ENCODE data around the gene PRDM16.

Gene PRDM16

DNA sequence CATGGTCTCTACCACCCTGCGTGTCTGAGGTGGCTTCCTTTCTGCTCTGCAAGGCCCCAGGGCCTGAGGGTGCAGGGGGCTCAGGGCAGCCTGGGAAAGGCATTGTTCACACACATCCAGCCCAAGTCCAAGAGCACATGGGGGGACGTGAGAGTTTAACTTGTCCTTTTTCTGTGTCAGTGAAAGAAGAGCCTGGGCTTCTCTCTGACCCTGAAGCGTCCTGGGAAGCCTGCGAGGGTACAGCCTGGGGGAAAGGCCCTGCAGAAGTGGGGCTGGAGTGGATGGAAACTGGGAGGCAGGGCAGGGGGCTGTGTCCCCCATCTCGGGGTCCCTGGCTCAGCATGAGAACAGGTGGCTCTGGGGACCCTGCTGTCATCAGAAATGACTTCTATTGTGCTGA, 181.6 kb downstream of the PRDM16 start:
- no peak for DNase-seq

DNA sequence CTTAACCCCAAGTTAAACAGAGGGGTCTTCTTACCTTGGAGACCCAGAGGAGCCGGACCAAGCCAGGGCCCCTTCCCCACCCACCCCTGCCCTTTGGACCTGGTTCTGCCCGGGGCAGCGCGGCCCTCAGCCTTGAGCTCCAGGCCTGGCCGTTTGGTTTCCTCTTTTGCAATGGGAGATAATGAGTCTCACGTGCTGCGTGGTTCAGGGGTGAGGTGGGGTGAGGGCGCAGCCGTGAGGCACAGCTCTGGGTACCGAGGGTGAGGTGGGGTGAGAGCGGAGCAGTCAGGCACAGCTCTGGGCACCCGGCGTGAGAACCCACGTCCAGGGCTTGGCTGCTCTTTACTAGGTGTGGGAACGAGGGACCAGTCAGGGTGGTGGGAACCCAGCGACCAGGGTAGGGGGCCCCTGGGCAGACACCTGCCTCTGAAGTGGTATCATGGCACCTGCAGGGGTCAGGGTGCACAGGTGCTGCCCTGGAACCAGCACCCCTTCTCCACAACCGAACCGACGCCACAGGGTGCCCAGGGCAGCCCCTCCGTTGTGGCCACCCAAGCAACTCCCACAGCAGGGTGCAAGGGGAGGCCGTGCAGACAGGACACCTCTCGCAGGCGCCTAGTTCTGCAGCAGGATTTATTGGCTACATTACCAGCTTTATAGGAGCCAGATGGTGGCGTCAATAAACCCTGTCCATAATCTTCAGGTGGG, 182.2 kb downstream of the PRDM16 start:
- no peak for DNase-seq

DNA sequence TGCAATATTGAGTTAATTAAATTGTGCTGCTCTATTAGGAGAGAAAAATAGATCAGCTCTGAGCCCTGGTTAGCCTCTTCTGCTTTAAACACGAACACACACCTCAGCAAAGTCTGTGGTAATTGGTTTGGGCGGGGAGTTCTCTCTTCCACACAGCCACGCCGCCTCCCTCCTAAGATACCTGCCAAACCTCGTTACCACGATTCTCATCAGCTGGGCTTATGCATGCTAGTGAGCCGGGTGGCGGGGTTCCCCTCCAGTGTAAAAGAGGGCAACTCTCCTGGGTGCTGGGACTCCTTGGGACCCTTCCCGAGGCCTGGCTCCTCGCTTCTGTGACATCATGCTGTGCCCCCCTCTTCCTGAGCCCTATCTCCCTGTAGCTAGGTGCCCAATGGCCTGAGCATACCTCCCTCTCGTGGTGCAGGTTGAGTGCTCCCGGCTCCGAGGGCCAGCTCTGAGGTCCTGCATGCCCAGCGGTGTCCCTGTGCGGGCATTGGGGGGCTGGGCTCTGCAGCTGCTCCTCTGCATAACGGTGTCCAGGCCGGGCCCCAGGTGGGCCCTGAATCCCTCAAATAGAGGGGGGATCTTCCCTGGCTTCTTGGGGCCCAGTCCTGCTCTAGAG, 182.9 kb downstream of the PRDM16 start:
- DNase-seq = peak; percentile 59

DNA sequence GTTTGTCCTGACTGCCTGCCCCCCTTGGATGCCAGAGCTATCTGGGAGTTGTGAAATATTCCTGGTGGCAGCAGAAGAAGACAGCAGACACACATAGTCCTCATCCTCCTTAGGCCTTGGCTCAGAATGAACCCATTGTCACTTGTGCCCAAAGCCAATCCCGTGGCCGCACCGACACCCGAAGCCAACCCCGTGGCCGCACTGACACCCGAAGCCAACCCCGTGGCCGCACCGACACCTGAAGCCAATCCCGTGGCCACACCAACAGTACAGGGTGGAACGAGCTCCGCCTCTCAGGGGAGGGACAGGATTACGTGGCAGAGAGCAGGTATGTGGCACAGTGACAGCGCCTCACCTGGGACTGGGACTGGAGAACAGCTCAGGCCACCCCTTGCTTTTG, 186.7 kb downstream of the PRDM16 start:
- no peak for DNase-seq

DNA sequence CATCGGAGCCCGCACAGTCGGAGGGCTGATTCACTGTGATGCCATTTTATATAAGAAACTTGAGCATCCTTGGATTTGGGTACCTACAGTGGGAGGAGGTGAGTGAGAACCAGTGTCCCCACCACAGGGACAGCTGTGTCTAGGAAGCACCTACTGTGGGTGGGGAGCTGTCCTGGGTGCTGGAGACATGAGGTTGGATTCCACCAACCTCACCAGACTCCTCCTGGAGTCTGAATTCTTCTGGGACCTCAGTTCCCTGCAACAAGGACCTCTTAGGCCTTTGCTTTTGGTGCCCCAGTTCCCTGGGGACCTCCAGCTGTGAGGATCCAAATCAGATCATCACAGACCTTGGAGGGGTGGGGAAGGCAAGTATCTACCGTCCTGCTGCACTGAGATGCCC, 188.8 kb downstream of the PRDM16 start:
- no peak for DNase-seq

DNA sequence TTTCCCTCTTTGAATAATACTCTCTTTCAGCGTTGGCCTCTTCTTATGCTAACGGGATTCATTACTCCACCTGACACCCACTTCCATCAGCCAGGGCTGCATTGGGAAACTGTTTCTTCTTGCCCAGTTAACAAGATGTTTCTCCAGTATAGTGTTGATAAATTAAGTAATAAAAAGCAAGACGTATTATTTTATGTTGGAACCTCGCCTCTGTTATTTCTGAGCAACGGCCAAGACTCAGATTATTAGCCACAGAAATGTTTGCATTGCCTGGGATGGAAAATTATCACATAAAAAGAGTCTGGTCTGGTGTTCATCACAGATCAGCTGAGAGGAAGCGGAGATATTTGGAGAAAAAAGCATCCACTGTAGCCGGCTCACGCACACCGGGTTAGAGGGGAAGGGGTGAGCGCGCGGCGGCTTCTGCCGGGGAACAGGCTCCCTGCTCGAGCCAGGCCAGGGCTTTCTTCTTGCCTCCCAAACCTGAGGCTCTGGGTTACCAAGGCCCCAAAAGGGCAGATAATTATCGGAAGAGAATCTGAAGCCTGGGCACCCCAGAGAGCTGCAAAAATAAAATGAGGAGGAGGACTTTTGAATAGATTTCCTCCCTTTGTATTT, 189.5 kb downstream of the PRDM16 start:
- DNase-seq = no peak

DNA sequence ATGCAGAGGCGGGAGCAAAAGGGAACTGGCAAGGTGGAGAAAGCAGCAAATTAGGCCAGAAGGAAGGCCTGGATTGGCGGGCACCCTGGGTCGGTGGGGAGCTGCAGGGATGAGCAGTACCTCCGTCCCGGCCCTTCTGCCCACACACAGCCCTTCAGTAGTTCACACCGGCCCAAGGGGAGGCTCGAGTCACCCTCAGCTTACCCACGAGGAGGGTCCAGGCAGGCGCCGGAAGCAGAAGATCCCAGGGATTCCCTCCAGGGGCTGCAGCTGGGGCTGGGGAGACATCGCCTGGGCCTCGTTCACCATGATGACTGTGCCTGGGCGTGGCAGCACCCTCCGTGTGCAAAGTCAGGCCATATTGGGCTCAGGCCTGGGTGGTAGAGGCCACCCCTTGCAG, 190.0 kb downstream of the PRDM16 start:
- DNase-seq = no peak

DNA sequence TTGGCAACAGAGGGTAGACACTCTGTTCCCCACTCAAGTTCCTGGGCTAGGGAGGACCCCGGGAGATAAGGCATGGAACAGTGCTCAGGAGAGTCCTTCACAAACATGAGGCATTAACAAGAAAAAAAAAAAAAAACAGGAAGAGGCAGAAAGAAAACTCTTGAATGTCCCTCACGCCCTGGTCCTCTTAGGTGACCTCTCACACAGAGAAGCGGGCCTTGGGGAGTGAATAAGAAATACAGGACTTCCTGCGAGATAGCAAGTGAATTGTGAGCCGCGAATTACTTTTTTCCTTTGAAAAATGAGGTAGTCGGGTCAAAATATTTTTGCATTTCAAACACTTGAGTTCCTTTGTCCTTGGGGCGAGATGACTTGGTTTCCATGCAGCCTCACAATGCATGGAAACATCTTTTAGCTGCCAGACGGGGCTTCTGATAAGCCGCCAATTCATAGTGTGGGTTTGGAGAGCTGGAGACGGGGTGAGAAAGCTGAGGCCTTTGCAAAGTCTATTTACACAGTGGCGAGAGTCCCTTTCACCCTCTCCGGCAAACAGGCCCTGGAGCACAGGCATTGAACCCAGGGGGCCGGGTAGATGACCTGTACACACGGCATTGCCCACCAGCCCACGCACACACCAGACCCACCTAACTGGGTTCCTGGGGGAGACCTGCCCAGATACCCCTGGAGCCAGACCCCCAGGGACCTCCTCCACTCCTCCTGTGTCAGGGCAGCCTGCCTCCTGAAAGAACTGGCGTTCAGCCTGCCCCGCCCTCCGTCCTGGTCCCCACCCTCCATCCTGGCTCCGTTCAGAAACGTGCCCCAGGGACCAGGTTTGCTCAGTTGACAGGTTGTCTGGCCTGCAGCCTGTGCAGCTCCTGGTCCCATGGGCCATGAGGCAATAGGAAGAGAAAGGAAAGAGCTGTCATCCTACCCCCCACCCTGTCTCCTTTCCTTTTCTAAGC, 192.3 kb downstream of the PRDM16 start:
- no peak for DNase-seq

DNA sequence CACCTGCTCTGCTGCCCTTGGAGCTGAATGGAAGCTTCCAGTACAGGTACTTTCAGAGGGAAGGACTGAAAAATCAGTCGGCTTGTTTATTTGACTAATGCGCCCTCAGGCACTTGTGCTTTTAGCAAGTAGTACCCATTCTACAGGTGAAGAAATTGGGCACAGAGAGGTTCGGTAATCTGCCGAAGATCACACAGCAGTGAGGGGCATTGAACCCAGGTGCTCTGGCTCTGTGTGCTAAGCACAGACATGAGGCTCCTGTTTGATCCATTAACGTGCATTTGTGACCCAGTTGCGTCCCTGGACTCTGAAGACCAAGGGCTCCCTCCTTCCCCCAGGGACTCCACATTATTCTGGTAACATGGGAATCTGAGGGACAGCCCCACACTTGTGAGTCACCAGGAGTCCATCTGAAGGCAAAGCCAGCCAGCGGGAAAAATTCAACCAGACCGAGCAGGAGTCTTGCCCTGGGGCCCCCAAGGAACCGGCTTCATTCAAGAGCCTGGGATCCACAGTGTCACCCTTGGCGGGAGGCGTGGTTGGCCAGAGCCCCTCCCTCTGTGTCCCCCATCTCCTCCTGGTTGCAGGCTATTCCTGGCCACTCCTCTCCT, 193.1 kb downstream of the PRDM16 start:
- no peak for DNase-seq

DNA sequence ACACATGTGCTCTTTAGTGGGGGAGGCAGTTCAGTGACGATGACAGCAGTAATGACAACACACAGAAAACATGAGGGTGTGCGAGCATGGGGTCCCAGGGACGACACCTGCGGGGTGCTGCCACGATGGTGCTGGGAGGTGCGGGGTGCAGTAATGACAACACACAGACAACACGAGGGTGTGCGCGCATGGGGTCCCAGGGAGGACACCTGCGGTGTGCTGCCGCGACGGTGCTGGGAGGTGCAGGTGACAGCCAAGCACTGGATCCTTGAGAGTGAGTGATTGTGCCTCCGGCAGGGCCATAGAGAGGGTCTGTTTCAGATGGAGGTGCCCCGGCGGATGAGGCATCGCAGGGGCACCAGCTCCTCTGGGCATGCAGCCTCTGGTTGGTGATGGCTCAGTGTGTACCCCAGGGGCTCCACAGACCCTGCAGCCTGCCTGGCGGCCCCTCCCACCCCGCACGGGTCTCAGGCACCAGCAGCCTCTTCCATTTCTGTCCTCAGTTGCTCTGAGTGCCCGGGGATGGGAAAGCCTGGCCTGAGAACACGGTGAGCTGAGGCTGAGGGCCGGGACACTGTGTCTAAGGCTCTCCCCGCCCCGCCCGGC, 193.8 kb downstream of the PRDM16 start:
- DNase-seq = no peak

DNA sequence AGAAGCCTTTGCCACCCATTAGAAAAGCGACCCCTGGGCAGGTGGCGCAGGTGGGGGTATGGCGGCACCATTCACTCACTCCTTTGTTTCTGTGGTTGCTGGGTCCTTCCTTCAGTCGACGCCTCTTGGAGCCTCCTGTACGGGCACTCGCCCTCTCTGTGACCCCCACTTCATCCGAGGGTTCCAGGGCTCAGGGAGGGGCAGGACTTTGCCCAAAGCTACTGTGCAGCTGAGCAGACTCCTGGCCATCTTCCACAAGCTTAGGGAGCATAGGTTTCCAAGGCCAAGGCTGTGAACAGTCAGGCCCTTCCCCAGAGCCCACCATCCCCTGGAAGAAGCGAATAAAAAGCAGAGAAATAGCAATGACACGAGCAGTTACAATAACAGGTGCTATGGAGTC, 194.8 kb downstream of the PRDM16 start:
- no peak for DNase-seq

DNA sequence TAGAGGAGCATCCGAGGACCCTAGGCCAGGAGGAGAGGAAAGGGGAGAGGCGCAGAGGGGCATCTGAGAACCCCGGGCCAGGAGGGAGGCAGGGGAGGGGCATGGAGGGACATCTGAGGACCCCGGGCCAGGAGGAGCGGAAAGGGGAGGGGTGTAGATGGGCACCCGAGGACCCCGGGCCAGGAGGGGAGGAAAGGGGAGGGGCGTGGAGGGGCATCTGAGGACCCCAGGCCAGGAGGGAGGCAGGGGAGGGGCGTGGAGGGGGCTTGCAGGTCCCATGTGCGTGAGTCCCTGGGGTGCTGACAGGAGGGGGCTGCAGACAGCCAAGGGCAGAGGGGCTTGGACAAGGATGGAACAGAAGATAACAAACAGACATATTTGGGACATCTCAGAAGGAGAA, 195.5 kb downstream of the PRDM16 start:
- no peak for DNase-seq

DNA sequence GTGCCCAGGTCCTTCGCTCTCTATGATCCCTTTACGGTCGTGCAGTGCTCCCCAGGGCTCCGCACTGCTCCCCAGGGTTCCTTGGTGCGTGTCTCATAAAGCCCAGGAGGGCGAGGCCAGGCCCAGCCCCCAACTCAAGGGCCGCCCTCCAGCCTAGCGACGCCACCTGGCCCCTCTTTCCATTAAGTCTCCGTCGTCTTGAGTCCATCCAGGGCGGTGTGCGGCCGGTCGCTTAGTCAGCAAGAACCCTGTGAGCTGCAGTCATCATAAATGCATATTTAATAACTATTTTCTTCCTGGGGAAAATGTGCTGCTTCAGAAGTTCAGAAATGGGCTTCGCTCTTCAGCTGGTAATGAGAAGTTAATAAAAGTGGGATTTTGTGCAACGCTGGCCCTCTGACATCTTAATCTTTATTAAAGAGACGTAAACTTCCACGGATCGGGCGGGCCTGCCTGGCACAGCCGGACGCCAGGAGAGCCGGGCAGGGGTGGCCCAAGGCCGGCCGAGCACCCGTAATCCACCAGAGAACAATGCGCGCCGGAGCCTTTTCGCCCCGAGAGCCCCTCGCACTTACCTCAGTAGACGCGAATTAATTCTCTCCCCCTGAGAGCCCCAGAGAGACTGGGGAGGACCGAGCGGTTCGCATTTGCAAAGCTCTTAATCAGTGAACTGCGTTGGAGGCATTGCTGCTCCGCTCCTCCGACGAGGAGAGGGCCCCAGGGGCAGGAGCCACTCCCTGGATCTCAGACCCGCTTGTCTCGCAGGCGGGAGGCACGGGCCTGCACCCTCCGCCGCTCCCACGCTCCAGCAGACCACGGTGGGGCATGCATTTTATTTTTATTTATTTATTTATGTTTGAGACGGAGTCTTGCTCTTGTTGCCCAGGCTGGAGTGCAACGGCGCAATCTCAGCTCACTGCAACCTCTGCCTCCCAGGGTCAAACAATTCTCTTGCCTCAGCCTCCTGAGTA, 197.1 kb downstream of the PRDM16 start:
- DNase-seq = no peak

DNA sequence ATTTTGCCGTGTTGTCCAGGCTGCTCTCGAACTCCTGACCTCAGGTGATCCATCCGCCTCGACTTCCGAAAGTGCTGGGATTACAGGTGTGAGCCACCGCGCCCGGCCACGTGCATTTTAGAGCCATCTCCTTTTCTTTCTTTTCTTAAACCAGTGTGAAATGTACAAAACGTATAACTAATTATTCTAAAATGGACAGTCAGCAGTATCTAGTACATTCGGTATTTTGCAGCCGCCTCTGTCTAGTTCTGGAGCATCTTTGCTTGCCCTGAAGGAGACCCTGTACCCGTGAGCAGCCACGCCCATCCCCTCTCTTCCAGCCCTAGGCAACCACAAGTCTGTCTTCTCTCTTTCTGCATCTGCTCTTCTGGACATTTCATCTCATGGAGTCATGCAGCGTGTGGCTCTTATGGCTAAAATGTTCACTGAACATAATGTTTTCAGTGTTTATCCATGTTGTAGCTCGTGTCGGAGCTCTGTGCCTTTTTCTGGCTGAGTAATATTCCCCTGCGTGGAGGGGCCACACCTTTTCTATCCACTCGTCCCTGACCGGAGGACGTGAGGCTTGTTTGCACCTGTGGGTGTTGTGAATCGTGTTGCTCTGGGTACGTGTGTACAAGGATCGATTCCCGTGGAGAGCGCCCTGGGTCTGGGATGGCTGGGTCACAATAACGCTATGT, 198.0 kb downstream of the PRDM16 start:
- no peak for DNase-seq

DNA sequence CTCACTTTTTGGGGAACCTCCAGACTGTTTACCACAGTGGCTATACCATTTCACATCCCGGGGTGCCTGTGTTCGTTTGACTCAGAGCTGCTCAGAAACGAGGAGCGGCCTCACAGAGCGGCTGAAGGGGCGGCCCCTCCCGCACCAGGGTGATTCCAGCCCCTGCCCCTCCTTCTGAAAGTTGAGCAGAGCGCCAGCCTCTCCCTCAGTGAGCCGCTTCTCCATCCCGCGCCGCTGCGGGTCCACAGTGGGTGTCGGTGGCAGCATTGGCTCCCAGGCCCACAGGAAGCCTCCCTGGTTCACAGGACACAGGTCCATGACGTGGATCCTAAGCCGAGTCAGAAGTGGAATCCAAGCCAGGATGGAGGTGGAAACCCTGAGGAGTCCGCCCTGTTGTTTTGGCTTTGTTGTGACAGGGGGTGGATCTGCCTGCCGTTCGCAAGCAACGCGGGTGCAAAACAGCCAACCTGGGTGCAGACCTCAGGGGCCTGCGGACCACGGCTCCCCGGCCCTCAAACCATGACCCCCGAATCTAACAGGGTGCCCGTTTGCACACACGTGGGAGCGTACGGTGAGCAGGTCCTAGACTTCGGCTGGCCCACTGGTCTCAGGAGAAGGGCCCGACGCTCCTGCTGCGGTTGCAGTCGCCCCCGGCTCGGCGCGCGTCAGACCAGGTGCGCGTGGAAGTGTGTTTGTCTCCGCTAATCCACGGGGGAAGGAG, 198.7 kb downstream of the PRDM16 start:
- no peak for DNase-seq

DNA sequence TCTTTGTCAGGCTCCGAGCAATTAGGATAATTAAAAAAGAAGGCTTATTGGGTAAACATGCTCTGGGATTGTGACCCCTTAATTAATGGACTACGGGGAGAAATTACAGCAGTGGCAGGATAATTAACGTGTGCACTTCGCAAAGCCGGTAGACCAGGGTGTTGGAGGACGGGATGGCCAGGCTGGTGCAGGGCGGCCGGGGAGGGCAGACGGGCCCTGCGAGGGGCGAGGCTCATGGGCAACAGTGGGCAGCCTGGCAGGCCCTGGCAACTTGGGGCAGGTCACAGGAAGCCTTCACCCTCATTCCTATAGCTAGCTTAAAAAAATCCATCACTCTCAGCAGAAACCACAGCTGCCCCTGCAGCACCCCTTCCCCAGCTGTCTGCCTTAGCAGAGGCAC, 199.3 kb downstream of the PRDM16 start:
- DNase-seq = no peak

DNA sequence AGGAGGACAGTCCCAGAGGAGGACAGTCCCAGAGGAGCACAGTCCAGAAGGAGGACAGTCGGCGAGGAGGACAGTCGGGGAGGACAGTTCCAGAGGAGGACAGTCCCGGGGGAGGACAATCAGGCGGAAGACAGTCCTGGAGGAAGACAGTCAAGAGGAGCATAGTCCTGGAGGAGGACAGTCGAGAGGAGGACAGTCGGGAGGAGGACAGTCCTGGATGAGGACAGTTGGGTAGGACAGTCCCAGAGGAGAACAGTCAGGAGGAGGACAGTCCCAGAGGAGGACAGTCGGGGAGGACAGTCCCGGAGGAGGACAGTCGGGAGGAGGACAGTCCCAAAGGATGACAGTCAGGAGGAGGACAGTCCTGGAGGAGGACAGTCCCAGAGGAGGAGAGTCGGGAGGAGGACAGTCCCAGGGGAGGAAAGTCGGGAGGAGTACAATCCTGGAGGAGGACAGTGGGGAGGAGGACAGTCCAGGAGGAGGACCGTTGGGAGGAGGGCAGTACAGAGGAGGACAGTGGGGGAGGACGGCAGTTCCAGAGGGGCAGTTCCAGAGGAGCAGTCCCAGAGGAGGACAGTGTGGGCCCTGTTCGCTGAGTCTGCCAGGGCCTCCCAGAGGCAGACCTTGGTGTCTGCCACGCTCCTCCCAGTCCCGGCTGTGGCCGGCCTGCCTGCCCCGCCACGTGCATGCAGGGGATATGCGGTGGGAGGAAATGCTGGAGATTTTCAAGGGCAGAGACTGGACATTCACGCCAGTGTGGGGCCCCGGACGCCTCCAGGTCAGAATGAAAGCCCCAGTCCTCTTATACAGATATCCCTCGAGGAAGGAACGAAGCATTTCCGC, 201.6 kb downstream of the PRDM16 start:
- DNase-seq = no peak

DNA sequence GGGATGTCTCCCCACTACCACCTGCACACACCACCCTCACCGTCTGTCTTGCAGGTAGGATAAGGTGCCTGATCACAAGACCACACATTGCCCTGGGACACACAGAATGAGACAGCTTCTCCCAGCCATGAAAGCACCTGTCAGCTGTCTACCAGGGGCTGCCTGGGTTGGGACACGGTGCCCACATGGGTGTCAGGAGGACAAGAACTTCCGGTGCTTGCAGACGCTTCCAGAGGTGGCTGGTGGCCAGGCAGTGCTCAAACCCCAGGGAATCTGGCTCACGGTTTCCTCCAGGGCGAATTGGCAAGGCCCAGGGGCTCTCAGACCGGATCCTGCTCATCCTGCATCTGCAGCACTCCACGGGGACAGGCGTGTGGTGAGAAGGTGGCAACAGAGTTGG, 202.9 kb downstream of the PRDM16 start:
- DNase-seq = no peak

Data from NCI-H82 (cell line).